Retinal pigment epithelial cell (primary cell): ENCODE measurements around the gene CRYGS.
"Not testable (repeated sequence)": the region's sequence is repeated elsewhere in the genome, so short reads cannot be mapped to it uniquely, and the experiment has no call there.

ENCODE experiments used
- DNase-seq: peaks from one replicate; pipeline ENCODE4 v3.0.0-alpha.2; 2010; ENCODE audit warnings: low read depth
- H3K4me3 ChIP-seq: 2 replicates; pipeline ENCODE4 v1.5.1; 2011; ENCODE audit warnings: mild to moderate bottlenecking, low read length, control low read depth, moderate library complexity
- CTCF ChIP-seq: conservative IDR thresholded peaks from 2 replicates; pipeline ENCODE4 v1.5.1; 2011; ENCODE audit warnings: low read depth, low read length, control low read depth, inconsistent platforms

The CRYGS gene

GRCh38 chr3:186570941-186571643 is 26.9 kb upstream of the CRYGS start:
- DNase-seq = no peak
- peak overlapping the region; percentile 96 for H3K4me3 ChIP-seq
- TF ChIP-seq CTCF = no peak

GRCh38 chr3:186570096-186570940 is 26.1 kb upstream of the CRYGS start, which contains the start of gene DNAJB11:
DNAJB11 (plus strand) TSS chr3:186570720; CDS start chr3:186570898, 178 bp downstream.
- no peak for TF ChIP-seq CTCF
- peak; percentile 100 for DNase-seq
- peak within 1 kb of the TSS; percentile 96 for H3K4me3 ChIP-seq

- TF ChIP-seq CTCF = no peak
- no peak for DNase-seq
- H3K4me3 ChIP-seq = peak overlapping the region; percentile 92
These were observed 25.6 kb upstream of the CRYGS start for GRCh38 chr3:186569779-186570095.

GRCh38 chr3:186569361-186569760 is 25.2 kb upstream of the CRYGS start:
- H3K4me3 ChIP-seq = peak overlapping the region; percentile 92
- DNase-seq = not testable (repeated sequence)

- peak within 1 kb of the TSS; percentile 94 for H3K4me3 ChIP-seq
- peak; percentile 52 for DNase-seq
- TF ChIP-seq CTCF = no peak
These were observed 23.1 kb upstream of the CRYGS start, which contains the start of gene TBCCD1 for GRCh38 chr3:186567072-186567921. TBCCD1 (minus strand) TSS chr3:186567339; CDS start chr3:186564329, 3,010 bp downstream.

GRCh38 chr3:186566772-186567071 is 22.5 kb upstream of the CRYGS start:
- TF ChIP-seq CTCF = no peak
- H3K4me3 ChIP-seq = peak overlapping the region; percentile 94
- DNase-seq = no peak

GRCh38 chr3:186564586-186564985 is 20.4 kb upstream of the CRYGS start:
- no peak for DNase-seq
- no peak for TF ChIP-seq CTCF
- no peak overlapping the region for H3K4me3 ChIP-seq
